GM21723 (cell line): ENCODE data around the gene CCDC82.
A peak's percentile ranks its signal among the peaks of the same experiment; 100 is the strongest.

Source experiments
- ATAC-seq: cut with Tn5 transposase; IDR thresholded peaks from one replicate; pipeline ENCODE4 v1.9.1; 2021; ENCODE audit warnings: mild to moderate bottlenecking, moderate library complexity; ENCODE audit not compliant: unreplicated experiment

The CCDC82 gene

GRCh38 chr11:96365493-96365892, 24.2 kb downstream of the CCDC82 start:
- no peak for ATAC-seq

DNA sequence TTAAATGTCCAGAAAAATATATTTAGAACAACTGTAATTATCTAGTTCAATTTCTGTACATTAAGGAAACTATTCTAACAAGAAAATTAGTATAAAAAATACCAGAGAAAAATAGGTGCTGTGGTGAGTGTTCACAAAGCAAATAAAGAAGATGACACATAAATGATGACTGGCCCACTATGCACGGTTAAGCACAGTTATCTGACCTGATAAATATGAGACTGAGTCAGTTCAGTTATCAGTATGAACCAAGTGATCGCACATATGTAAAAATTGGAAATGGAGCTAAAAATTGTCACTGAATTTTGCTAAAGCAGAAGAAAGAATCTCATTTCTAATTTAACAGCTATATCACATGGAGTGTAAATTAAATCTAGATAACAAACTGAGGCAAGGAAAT, 27.9 kb downstream of the CCDC82 start:
- ATAC-seq = no peak

DNA sequence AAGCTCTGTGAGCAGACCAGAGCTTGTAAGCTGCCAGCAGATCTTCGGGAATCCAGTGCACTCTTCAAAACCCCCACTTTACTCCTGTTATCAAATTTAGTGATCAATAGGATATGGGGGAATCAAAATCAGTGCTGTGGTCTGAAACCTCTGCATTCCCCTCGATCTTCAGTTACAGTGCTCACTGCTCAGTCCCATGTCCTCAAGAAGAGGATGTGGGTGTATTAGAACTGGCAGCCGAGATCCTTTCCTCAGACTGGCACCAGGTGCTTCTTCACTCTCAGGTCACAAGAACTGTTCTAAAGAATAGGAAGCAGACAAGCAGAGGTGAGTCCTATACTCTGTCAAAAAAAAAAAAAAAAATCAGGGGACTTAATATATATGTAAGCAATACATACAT, 31.4 kb downstream of the CCDC82 start:
- ATAC-seq = no peak

DNA sequence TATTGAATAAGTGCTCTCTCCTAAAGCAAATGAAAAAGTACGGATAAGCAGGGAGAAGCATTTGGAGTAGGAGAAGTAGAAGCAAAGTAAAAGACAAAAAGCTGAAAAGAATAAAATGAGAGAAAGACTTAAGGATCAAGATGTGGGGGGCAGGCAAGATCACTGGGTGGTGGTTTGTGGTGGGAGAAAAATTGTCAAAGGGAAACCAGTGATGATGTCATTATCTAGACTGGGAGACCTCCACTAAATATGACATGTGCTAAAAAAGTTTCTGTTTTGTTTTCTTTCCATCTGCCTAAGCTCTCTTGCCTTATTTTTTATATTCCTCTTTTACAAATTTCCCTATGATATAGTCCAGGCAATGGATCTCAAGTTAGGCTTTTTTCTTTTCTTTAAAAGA, 31.9 kb downstream of the CCDC82 start:
- ATAC-seq = no peak

- ATAC-seq = no peak
Observed at GRCh38 chr11:96356848-96357247, 32.9 kb downstream of the CCDC82 start.

DNA sequence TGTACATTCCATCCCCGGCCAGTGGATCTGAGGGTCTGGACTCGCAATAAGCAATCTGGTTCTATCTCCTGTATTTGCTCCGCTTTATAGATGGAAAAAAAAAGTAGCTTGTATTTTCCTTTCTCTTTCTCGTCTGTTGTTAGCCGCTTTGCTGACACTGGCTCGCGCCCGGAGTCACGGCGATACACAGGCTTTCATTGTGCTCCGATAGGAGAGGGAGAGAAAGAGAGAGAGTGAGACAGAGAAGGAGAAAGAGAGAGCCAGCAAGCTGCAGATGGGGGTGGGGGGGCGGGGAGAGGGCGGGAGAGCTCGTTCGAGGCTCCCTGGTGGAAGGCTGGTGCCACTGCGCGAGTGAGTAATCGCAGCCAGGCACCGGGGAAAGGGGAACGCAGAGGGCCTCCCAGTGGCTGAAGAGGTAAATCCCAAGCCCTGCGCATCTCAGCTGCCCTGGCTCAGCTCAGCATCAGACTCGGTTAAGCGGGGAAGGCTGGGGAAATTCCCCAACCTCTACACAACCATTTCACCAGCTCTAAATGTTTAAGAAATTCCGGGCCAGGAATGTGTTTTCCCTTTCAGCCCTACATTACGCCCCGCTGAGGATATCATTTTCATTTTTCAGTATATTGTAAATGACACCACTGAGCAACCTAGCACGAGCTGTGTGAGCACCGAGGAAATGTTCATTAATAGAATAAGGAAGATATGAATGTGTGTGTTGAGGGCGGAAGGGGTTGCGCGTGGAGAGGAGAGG, 46.6 kb downstream of the CCDC82 start, which contains the start of gene MAML2:
TSS of gene MAML2 (minus strand) at position 235 of the 751 bp plus-strand sequence. CDS start 1,300 bp downstream, outside the sequence.
- peak; percentile 82 for ATAC-seq

GRCh38 chr11:96342014-96342960, 47.4 kb downstream of the CCDC82 start:
- ATAC-seq = no peak

DNA sequence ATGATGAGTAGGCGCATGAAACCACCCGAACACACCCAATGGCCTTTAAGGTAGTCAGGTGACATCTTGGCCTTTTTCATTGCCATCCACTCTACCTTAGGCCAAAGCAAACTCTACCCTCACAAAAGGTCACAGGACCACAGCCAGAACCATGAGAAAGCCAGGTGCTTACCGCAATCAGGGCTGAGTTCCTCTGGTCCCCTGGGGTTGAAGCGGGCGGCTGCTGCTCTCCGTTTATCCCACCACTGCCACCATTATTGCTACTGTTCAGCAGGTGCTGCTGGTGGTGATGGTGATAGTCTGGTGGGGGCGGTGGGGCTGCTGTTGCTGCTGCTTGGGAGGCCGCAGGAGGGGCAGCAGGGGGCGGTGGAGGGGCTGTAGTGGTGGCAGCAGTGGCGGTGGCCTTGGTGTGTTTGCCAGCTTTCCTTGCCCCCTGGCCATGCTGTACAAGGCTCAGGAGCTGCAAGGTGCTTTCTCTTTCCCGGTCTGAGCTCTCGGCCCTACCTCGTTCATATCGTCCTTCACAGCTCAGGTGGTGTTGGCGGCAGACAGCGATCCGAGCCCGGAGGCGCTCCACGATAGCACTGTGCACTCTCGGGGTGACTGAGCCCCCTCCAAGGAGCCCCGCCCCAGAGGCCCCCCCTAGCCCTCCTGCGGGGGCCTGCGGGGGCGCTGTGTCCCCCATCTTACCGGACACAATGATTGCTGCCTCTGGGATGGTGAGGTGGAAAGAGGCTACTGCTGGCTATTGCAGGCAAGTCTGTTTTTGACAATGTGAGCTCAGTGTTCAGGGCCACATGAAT, 48.3 kb downstream of the CCDC82 start:
- peak; percentile 27 for ATAC-seq

DNA sequence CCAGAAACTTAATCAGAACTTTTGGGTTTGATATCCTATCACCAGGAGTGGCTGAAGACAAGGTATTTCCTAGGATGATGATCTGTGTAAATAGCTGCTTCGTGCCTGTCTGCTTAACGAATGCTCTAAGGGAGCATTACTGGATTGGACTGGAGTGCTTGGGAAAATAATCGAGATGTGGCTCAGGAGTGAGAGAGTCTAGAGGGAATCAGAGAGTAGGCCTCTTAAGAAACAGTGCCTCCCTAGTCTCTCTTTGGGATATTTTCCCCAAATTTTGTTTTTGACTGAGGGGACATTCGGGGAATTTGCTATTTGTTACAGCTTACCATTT, 49.2 kb downstream of the CCDC82 start:
- ATAC-seq = no peak

DNA sequence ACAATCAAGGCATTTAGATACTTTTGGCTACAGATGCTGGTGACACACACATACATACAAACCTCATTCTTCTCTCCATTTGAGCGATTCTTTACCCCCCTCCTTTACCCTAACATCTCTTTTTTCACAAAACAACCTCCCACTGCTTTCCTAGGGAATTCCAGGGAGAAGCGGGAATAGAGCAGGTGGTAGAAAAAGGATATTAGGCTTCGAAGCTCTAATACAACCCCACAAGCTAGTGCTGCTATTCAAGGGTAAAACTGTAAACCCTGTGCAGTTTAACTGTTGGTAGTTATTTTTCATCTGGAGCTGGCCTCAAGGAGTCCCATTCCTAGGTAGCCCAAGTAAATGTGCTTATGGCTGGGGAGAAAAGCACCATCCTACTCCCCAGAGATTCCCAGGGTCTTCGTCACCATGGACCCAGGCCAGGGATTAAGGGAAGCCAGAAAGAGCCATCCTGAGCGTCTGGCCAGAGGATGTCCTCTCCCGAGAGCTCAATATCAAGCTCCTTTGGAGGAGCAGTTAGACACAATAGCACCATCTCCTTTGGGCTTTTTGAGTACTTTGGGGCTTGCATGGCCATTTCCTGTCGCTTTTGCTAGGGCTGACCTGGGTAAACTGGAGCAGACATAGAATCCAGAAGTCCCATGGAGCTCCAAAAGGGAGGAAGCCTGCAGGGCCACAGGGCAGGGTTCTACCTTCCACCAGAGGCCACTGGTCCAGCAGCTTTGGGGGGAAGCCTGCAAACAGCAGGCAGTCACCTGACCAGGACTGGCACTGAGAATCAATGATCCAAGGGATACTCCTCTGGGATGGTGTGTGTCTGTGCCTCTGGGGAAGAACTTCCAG, 49.8 kb downstream of the CCDC82 start:
- ATAC-seq = no peak

DNA sequence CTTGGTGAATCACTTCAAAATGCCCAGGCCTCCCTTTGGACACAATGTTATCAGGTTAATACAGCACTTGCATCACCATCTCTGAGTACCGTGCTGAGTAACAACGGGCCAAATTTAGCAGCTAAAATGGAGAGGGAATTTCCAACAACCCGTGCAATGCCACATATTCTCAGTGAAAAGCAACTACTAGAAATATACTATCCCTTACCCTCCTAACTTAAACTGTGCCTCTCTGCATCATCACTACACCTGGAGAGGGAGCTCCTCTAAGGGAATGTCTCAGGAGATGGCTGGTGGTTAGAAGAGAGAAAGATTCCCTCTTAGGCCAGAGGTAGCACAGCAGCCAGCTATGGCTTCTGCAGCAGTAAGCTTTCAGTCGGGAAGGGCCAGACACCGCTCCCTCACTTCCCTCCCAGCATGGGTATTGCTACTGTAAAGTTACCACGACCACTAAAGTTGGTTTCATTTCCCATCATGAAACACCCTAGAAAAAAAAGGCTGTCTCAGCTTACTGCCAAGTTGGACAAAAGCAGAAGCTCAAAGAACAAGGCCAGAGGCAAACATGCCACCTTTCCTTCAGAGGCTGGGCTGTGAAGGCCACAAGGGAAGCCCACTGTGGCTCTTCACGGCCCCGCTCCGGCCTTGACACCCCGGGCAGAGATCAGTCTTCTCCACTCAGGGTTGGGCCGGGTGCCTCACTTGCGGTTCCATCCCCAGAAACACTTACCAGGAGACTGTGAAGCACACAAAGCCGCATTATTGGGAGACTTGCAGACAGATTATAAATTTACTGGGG, 50.6 kb downstream of the CCDC82 start:
- peak; percentile 34 for ATAC-seq

DNA sequence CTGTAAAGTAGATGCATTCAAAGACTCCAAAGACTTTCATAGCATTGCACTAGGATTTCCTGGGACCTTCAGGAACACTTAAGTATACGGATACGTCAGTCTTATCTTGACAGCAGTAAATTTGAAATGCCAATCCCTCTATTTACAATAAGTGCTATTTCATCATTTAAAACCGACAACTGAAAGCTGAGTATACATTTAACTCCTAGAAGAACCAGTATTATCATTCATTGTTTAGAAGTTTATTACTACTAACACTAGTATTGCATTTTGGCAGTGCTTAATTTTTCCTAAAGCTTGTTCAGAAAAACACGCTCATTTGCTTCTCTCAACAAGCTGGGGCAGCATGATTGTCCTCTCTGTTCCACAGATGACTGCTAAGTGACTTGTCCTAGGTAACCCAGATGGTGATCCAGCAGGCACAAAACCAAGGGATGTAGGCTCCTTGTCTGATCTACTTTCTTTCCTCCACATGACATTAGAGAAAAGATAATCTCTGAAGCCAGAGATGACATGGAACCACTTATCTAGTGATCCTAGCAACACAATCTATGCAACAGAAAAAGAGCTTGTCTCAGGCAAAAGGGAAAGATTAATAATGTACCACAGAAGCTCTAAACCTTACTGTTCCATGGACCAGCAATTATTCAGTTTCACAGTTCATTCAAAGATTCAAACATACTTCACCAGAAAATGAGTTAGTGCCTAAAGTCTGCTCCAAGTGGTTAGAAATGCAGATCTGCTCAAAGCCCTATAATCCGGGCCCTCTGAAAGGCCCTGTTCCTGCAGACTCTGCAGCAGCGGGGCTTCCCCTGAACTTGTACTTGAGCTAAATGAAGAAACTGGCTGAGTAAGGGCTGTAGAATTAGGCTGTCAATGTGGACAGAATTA, 51.9 kb downstream of the CCDC82 start:
- peak; percentile 43 for ATAC-seq

DNA sequence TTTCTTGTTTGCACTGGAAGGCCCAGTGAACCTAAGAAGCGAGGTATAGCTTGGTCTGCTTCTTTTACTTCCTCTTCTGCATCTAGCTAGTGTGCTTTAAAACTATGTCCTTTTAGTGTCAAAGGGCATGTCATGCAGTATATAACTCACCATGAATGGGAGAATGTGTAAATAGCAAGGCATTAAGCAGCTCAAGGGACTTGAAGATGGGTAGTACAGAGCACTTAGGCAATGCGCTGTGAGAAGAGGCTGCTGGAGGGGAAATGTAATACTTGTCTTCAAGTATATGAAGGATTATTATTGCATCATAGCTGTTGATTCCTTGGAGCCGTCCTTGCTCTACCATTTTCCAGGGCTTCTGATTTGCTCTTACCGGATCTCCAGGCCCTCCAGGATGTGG, 54.3 kb downstream of the CCDC82 start:
- no peak for ATAC-seq

GRCh38 chr11:96334219-96334618, 55.5 kb downstream of the CCDC82 start:
- no peak for ATAC-seq

GRCh38 chr11:96333191-96333719, 56.5 kb downstream of the CCDC82 start:
- no peak for ATAC-seq

- ATAC-seq = no peak
Observed at GRCh38 chr11:96332126-96332771, 57.5 kb downstream of the CCDC82 start.

DNA sequence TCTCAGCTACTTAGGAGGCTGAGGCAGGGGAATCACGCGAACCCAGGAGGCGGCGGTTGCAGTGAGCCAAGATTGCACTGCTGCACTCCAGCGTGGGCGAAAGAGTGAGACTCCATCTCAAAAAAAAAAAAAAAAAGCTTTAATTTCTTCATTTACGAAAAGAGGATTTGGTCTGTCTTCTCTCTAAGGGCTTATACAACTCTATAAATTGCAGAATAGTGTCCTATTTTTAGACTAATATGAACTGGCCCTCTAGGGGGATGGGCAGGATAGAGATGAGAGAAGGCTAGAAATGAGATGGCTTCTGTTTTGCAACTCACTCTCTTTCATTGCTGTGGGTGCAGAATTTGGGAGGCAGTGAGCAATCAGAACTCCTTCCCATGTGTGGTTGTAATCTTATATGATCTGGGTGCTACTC, 58.0 kb downstream of the CCDC82 start:
- no peak for ATAC-seq

DNA sequence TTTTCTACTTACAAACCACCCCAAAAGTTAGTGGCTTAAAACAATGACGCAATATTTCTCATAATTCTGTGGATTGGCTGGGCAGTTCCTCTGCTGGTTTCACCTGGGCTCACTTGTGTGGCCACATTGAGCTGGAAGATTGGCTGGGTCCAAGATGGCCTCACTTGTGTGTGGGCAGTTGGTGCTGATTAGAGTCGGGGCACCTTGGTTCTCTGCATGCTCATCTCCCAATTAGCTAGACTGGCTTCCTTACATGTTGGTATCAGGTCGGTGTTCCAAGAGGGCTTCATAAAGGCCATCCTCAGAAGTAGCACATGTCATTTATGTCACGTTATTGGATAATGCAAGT, 59.2 kb downstream of the CCDC82 start:
- ATAC-seq = no peak
